T-helper 2 cell treated with Interferon-gamma antibody and Interleukin-4, amounts not matched to agents 5 μg/mL and 100 μg/mL, for 36 hours (primary cell): Measurements from ENCODE around the gene KDM4B.
"Not testable (repeated sequence)": the region's sequence is repeated elsewhere in the genome, so short reads cannot be mapped to it uniquely, and the experiment has no call there.

Experiments
- DNase-seq: peaks from one replicate; pipeline ENCODE4 v3.0.0; 2021; ENCODE audit warnings: low spot score
- H3K27ac Mint-ChIP-seq: one replicate; pipeline ENCODE4 v1.8.0; 2021; ENCODE audit warnings: mild to moderate bottlenecking, mixed read lengths
- H3K27me3 Mint-ChIP-seq: one replicate; pipeline ENCODE4 v1.8.0; 2021; ENCODE audit warnings: low read depth, mixed read lengths
- H3K36me3 Mint-ChIP-seq: one replicate; pipeline ENCODE4 v1.8.0; 2021; ENCODE audit warnings: low read depth, mixed read lengths
- H3K4me1 Mint-ChIP-seq: one replicate; pipeline ENCODE4 v1.8.0; 2021; ENCODE audit warnings: low read depth, mixed read lengths
- H3K4me3 Mint-ChIP-seq: one replicate; pipeline ENCODE4 v1.8.0; 2022; ENCODE audit warnings: mild to moderate bottlenecking, moderate library complexity, mixed read lengths
- H3K9me3 Mint-ChIP-seq: one replicate; pipeline ENCODE4 v1.8.0; 2021; ENCODE audit warnings: mixed read lengths

The KDM4B gene

GRCh38 chr19:5193192-5193591, 224.3 kb downstream of the KDM4B start:
- Mint-ChIP-seq H3K4me1 (no peaks in the 10 kb centered on the region), H3K9me3 (no peaks in the 10 kb centered on the region), H3K36me3 (no peaks in the 10 kb centered on the region), H3K27me3 (no peaks in the 10 kb centered on the region), H3K27ac (no peak overlapping the region), H3K4me3 (no peak overlapping the region)
- DNase-seq: no peak

- Mint-ChIP-seq H3K27ac (no peak overlapping the region), H3K4me1 (no peaks in the 10 kb centered on the region), H3K27me3 (no peaks in the 10 kb centered on the region), H3K36me3 (no peaks in the 10 kb centered on the region), H3K9me3 (no peaks in the 10 kb centered on the region), H3K4me3 (no peak overlapping the region)
- DNase-seq: no peak
Observed at GRCh38 chr19:5194641-5195040, 225.7 kb downstream of the KDM4B start.

- H3K4me1 Mint-ChIP-seq, DNase-seq, H3K36me3 Mint-ChIP-seq, H3K27me3 Mint-ChIP-seq, H3K4me3 Mint-ChIP-seq, H3K27ac Mint-ChIP-seq, H3K9me3 Mint-ChIP-seq: not testable (repeated sequence)
Observed at GRCh38 chr19:5195587-5195986, 226.7 kb downstream of the KDM4B start.

GRCh38 chr19:5196832-5197231, 227.9 kb downstream of the KDM4B start:
- H3K36me3 Mint-ChIP-seq: no peaks in the 10 kb centered on the region
- no peak overlapping the region for H3K27ac Mint-ChIP-seq
- no peaks in the 10 kb centered on the region for H3K27me3 Mint-ChIP-seq
- H3K4me3 Mint-ChIP-seq: no peak overlapping the region
- peaks cover 13% of the 10 kb centered on the region for H3K9me3 Mint-ChIP-seq
- DNase-seq: no peak
- H3K4me1 Mint-ChIP-seq: no peaks in the 10 kb centered on the region

- no peak overlapping the region for H3K4me3 Mint-ChIP-seq
- DNase-seq: no peak
Observed at GRCh38 chr19:5200844-5201243, 231.9 kb downstream of the KDM4B start.

GRCh38 chr19:5202553-5202952, 233.6 kb downstream of the KDM4B start:
- no peak overlapping the region for H3K4me3 Mint-ChIP-seq
- H3K4me1 Mint-ChIP-seq: no peaks in the 10 kb centered on the region

More at GRCh38 chr19:5200844-5201243, 231.9 kb downstream of the KDM4B start:
- Mint-ChIP-seq H3K27me3 (no peaks in the 10 kb centered on the region), H3K27ac (no peak overlapping the region), H3K9me3 (peaks cover 18% of the 10 kb centered on the region), H3K36me3 (peaks cover 4% of the 10 kb centered on the region), H3K4me1 (no peaks in the 10 kb centered on the region)

More at GRCh38 chr19:5202553-5202952, 233.6 kb downstream of the KDM4B start:
- Mint-ChIP-seq H3K9me3 (peaks cover 18% of the 10 kb centered on the region), H3K27me3 (no peaks in the 10 kb centered on the region), H3K36me3 (peaks cover 4% of the 10 kb centered on the region), H3K27ac (no peak overlapping the region)
- DNase-seq: no peak
